ENCODE data around the gene MEIOB.
A peak's percentile ranks its signal among the peaks of the same experiment; 100 is the strongest.

The MEIOB gene

GRCh38 chr16:1825864-1826690, 45.9 kb downstream of the MEIOB start:
- in situ Hi-C loops (cut with MboI; ENCODE audit: low sequenced_read_pairs, unreplicated experiment), result no loop called here
- DNase-seq (ENCODE audit: low spot score), result peak; percentile 89
- TF ChIP-seq CTCF (IDR thresholded peaks at IDR 0.05; ENCODE audit: borderline replicate concordance, control extremely low read depth, extremely low read depth, insufficient read depth, missing control alignments), result no peak

- no peak for DNase-seq (ENCODE audit: low spot score)
- TF ChIP-seq CTCF (IDR thresholded peaks at IDR 0.05; ENCODE audit: borderline replicate concordance, control extremely low read depth, extremely low read depth, insufficient read depth, missing control alignments), result no peak
- in situ Hi-C loops (cut with MboI; ENCODE audit: low sequenced_read_pairs, unreplicated experiment), result no loop called here
These were observed 46.5 kb downstream of the MEIOB start for GRCh38 chr16:1825381-1825863.

GRCh38 chr16:1823821-1824220, 48.1 kb downstream of the MEIOB start:
- DNase-seq (ENCODE audit: low spot score), result peak; percentile 54
- TF ChIP-seq CTCF (IDR thresholded peaks at IDR 0.05; ENCODE audit: borderline replicate concordance, control extremely low read depth, extremely low read depth, insufficient read depth, missing control alignments), result no peak
- in situ Hi-C loops (cut with MboI; ENCODE audit: low sequenced_read_pairs, unreplicated experiment), result no loop called here

GRCh38 chr16:1822801-1823200, 49.2 kb downstream of the MEIOB start:
- no peak for TF ChIP-seq CTCF (IDR thresholded peaks at IDR 0.05; ENCODE audit: borderline replicate concordance, control extremely low read depth, extremely low read depth, insufficient read depth, missing control alignments)
- in situ Hi-C loops (cut with MboI; ENCODE audit: low sequenced_read_pairs, unreplicated experiment), result no loop called here
- no peak for DNase-seq (ENCODE audit: low spot score)

GRCh38 chr16:1821861-1822611, 49.9 kb downstream of the MEIOB start:
- no peak for DNase-seq (ENCODE audit: low spot score)
- TF ChIP-seq CTCF (IDR thresholded peaks at IDR 0.05; ENCODE audit: borderline replicate concordance, control extremely low read depth, extremely low read depth, insufficient read depth, missing control alignments), result no peak
- in situ Hi-C loops (cut with MboI; ENCODE audit: low sequenced_read_pairs, unreplicated experiment), result no loop called here

- no peak for DNase-seq (ENCODE audit: low spot score)
- in situ Hi-C loops (cut with MboI; ENCODE audit: low sequenced_read_pairs, unreplicated experiment), result no loop called here
These were observed 51.0 kb downstream of the MEIOB start for GRCh38 chr16:1820946-1821290.

More at GRCh38 chr16:1820946-1821290, 51.0 kb downstream of the MEIOB start:
- TF ChIP-seq CTCF (IDR thresholded peaks at IDR 0.05; ENCODE audit: borderline replicate concordance, control extremely low read depth, extremely low read depth, insufficient read depth, missing control alignments), result no peak

Measured in GM13976 (cell line).